PC-9 (cell line): ENCODE results near the gene CFAP73. TPM values are rescaled to one million over a fixed set of nuclear protein-coding genes. Genes with fewer than 3 reads are reported as not detected.
A peak's percentile ranks its signal among the peaks of the same experiment; 100 is the strongest.

Experiments
- BruUV-seq: library from RNA; stranded (reverse); fragments of 400-500 nt; replicated peaks from 2 replicates; lab custom pipeline; 2021; lab: Mats Ljungman, UMichigan
- CTCF ChIA-PET: fragments of 300-600 bp; sonication (Branson Sonifier 250); formaldehyde crosslinking; loops from one replicate; lab custom pipeline; 2022; ENCODE audit warnings: antibody characterized with exemption; lab: Charles Lee
- POLR2A ChIA-PET: fragments of 300-600 bp; sonication (Branson Sonifier 250); formaldehyde crosslinking; loops from one replicate; lab custom pipeline; 2022; ENCODE audit warnings: antibody characterized with exemption; ENCODE audit not compliant: unreplicated experiment; lab: Charles Lee
- DNase-seq, 2 experiments: peaks; one replicate each; pipeline versions ENCODE4 v3.0.0 to v3.0.0-alpha.2; 2015 to 2022; ENCODE audit warnings: mixed read lengths in 1 of 2
- H2AFZ ChIP-seq: fragments of 200-600 bp; sonication (generic); 2 replicates; pipeline ENCODE4 v1.8.1; 2017; ENCODE audit warnings: antibody characterized with exemption
- H3F3A ChIP-seq: fragments of 200-600 bp; sonication (generic); 2 replicates; pipeline ENCODE4 v1.8.1; 2017; ENCODE audit warnings: antibody characterized with exemption, mild to moderate bottlenecking, low read depth; ENCODE audit not compliant: insufficient read depth
- H3K27ac ChIP-seq: fragments of 200-600 bp; sonication (generic); 2 replicates; pipeline ENCODE4 v1.6.1; 2016; ENCODE audit warnings: mixed run types
- H3K27me3 ChIP-seq: fragments of 200-600 bp; sonication (generic); 2 replicates; pipeline ENCODE4 v1.6.1; 2016; ENCODE audit warnings: low read depth, mixed run types; ENCODE audit not compliant: insufficient read depth
- H3K36me3 ChIP-seq: fragments of 200-600 bp; sonication (generic); 2 replicates; pipeline ENCODE4 v1.6.1; 2016; ENCODE audit warnings: low read depth, mixed run types
- H3K4me1 ChIP-seq: fragments of 200-600 bp; sonication (generic); replicated peaks from 2 replicates; pipeline ENCODE4 v1.6.1; 2016; ENCODE audit warnings: mixed run types; ENCODE audit not compliant: insufficient read depth
- H3K4me2 ChIP-seq: fragments of 200-600 bp; sonication (generic); 2 replicates; pipeline ENCODE4 v1.6.1; 2017; ENCODE audit warnings: mixed run types
- H3K4me3 ChIP-seq: fragments of 200-600 bp; sonication (generic); 2 replicates; pipeline ENCODE4 v1.6.1; 2016; ENCODE audit warnings: mixed run types
- H3K79me2 ChIP-seq: fragments of 200-600 bp; sonication (generic); 2 replicates; pipeline ENCODE4 v1.6.1; 2017; ENCODE audit warnings: low read depth, mixed run types
- H3K9me2 ChIP-seq: fragments of 200-600 bp; sonication (generic); 2 replicates; pipeline ENCODE4 v1.8.1; 2017; ENCODE audit warnings: mild to moderate bottlenecking; ENCODE audit not compliant: insufficient read depth
- H3K9me3 ChIP-seq: fragments of 200-600 bp; sonication (generic); 2 replicates; pipeline ENCODE4 v1.8.1; 2016; ENCODE audit warnings: low read depth; ENCODE audit not compliant: insufficient read depth
- H4K20me1 ChIP-seq: fragments of 200-600 bp; sonication (generic); 2 replicates; pipeline ENCODE4 v1.8.1; 2017; ENCODE audit not compliant: insufficient read depth
- CTCF ChIP-seq: fragments of 200-600 bp; sonication (generic); conservative IDR thresholded peaks from 2 replicates; pipeline ENCODE4 v1.6.1; 2017; ENCODE audit warnings: mixed run types, antibody characterized with exemption, mild to moderate bottlenecking, moderate library complexity
- EZH2 ChIP-seq: fragments of 200-600 bp; sonication (generic); IDR thresholded peaks from 2 replicates; pipeline ENCODE4 v1.8.0; 2017; ENCODE audit warnings: antibody characterized with exemption, low read depth
- intact Hi-C: fragments of 100-400 bp; cut with micrococcal nuclease; formaldehyde crosslinking; loops from one replicate; pipeline ENCODE4 v1.10.0; 2022; ENCODE audit not compliant: unreplicated experiment
- total RNA-seq: library from RNA; stranded (reverse); gene quantifications from 2 replicates; pipeline ENCODE4 v1.2.3, GENCODE V29; 2021

Gene CFAP73
- total RNA-seq, 1 experiment from 2014 or later = 1.9 TPM

- H4K20me1 ChIP-seq = peaks cover 11% of the 10 kb centered on the region
- H3K36me3 ChIP-seq = peaks cover 23% of the 10 kb centered on the region
- ChIA-PET CTCF (no interaction called here), POLR2A (interaction anchor here (0.6 kb wide), 1 partner anchor 270 kb away, joined by 6 read pairs; no protein-coding TSS in a partner anchor)
- H3K9me2 ChIP-seq = no peaks in the 10 kb centered on the region
- no peaks in the 10 kb centered on the region for H3K27me3 ChIP-seq
- intact Hi-C loops = no loop called here
- TF ChIP-seq CTCF (no peak), EZH2 (no peak)
- no peaks in the 10 kb centered on the region for H3K79me2 ChIP-seq
- no peaks in the 10 kb centered on the region for H3K9me3 ChIP-seq
- no peak overlapping the region for H3K4me3 ChIP-seq
- H2AFZ ChIP-seq = no peak overlapping the region
- peaks cover 5% of the 10 kb centered on the region; the same call in 1 of the 2 replicates for H3F3A ChIP-seq
- no TSS peak for BruUV-seq
- no peak overlapping the region for H3K27ac ChIP-seq
- no peaks in the 10 kb centered on the region for H3K4me1 ChIP-seq
- no peak for DNase-seq
- no peak overlapping the region for H3K4me2 ChIP-seq
These were observed 22.0 kb downstream of the CFAP73 start for GRCh38 chr12:113171543-113171942.

GRCh38 chr12:113172185-113172584, 22.7 kb downstream of the CFAP73 start:
- TF ChIP-seq EZH2 = no peak
- TF ChIP-seq CTCF = no peak
- peaks cover 11% of the 10 kb centered on the region for H4K20me1 ChIP-seq
- H3K4me1 ChIP-seq = no peaks in the 10 kb centered on the region
- peak in 1 of 2 experiments; percentile 19 for DNase-seq
- no peaks in the 10 kb centered on the region for H3K79me2 ChIP-seq
- peaks cover 5% of the 10 kb centered on the region; the same call in 1 of the 2 replicates for H3F3A ChIP-seq
- H3K9me3 ChIP-seq = no peaks in the 10 kb centered on the region
- BruUV-seq = no TSS peak
- no peak overlapping the region for H2AFZ ChIP-seq
- H3K4me3 ChIP-seq = no peak overlapping the region
- no peaks in the 10 kb centered on the region for H3K9me2 ChIP-seq
- POLR2A ChIA-PET = no interaction called here
- no peak overlapping the region for H3K4me2 ChIP-seq
- CTCF ChIA-PET = no interaction called here
- intact Hi-C loops = no loop called here
- no peaks in the 10 kb centered on the region for H3K27me3 ChIP-seq
- peaks cover 23% of the 10 kb centered on the region for H3K36me3 ChIP-seq
- H3K27ac ChIP-seq = no peak overlapping the region

DNA sequence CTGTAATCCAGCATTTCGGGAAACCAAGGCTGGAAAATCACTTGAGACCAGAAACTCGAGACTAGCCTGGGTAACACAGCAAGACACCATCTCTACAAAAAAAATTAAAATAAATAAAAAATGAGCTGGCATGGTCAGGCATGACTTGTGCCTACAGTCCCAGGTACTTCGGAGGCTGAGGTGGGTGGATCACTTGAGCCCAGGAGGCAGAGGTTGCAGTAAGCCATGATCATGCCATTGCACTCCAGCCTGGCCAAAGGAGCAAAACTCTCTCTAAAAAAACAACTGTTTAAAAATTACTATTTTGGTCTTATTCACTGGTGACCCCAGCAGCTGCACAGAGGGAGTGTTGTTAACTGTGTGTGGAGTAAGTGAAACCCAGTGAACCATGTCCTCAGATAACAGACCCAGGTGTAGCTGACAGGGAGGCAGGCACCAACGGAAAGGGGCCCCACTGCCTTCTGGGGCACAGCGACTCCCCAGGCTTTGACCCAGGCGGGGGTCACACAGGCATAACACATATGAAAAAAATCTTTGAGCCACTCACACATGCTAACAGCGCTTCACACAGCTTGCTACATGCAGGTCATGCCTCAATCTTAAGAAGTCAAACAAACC, 23.7 kb downstream of the CFAP73 start:
- POLR2A ChIA-PET = no interaction called here
- peak in 1 of 2 experiments; percentile 21 for DNase-seq
- H3K9me2 ChIP-seq = no peaks in the 10 kb centered on the region
- no peaks in the 10 kb centered on the region for H3K9me3 ChIP-seq
- no TSS peak for BruUV-seq
- H3K4me1 ChIP-seq = no peaks in the 10 kb centered on the region
- H4K20me1 ChIP-seq = peaks cover 11% of the 10 kb centered on the region
- no peak overlapping the region for H3K4me2 ChIP-seq
- CTCF ChIA-PET = no interaction called here
- H3K4me3 ChIP-seq = no peak overlapping the region
- no peaks in the 10 kb centered on the region for H3K27me3 ChIP-seq
- no peak overlapping the region for H2AFZ ChIP-seq
- no peaks in the 10 kb centered on the region for H3K79me2 ChIP-seq
- peaks cover 9% of the 10 kb centered on the region; the same call in 1 of the 2 replicates for H3F3A ChIP-seq
- intact Hi-C loops = no loop called here
- peaks cover 32% of the 10 kb centered on the region for H3K36me3 ChIP-seq
- no peak overlapping the region for H3K27ac ChIP-seq
- TF ChIP-seq EZH2 (no peak), CTCF (no peak)
